GM18517 (cell line): ENCODE results near the gene ARHGAP29.

Experiments
- ATAC-seq: cut with Tn5 transposase; IDR thresholded peaks from one replicate; pipeline ENCODE4 v1.9.1; 2021; ENCODE audit warnings: mild to moderate bottlenecking, moderate library complexity; ENCODE audit not compliant: unreplicated experiment

Gene ARHGAP29

DNA sequence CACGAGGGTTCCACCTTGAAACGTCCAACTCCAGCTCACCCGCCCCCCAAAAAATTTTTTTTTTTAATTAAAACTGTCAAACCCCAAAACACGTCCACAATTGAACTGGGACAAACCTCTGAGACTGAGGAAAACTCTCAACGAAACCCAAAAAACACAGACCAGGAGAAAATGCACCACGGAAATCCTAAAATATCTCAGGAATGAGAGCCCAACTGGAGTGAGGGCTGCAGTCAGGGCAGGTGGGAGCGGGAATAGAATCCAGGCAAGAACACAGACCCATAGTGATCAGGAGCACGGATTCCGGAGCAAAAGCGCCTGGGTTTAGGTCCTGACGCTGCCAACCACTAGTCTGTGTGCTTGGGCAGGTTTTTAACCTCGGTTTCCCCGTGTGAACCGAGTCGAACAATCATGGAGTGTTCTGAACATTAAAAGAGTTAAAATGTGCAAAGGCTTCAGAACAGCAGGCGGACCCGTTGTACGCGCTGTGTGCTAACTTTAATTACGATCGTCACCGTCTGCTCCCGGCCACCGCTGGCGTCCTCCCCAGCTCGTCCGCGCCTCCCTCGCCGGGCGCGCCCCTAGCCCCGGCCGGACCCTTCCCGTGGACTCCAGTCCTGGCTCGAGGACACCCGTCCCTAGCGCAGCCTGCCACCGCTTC, 624 bp downstream of the ARHGAP29 start:
- peak; percentile 38 for ATAC-seq

DNA sequence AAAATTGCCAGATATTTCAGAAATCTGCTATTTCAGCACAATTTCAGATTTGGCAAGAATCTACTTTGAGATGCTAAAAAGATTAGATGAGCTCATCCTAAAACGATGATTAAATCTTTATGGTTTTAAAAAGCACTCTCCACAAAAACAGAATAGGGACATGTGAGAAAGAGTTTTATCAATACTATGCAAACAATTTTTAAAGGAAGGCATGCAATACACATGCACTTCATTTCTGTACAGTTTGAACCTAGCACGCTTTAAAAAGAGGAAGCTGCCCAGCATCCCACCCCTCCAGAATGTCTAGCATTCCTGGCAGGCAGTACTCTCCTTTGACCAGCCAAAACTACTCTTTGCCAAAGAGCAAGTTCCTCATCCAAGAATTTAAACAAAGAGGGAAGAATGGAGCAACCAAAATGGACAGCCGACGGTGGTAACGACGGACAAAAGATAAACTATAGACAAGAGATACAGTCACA, 1.3 kb downstream of the ARHGAP29 start:
- ATAC-seq, result no peak

DNA sequence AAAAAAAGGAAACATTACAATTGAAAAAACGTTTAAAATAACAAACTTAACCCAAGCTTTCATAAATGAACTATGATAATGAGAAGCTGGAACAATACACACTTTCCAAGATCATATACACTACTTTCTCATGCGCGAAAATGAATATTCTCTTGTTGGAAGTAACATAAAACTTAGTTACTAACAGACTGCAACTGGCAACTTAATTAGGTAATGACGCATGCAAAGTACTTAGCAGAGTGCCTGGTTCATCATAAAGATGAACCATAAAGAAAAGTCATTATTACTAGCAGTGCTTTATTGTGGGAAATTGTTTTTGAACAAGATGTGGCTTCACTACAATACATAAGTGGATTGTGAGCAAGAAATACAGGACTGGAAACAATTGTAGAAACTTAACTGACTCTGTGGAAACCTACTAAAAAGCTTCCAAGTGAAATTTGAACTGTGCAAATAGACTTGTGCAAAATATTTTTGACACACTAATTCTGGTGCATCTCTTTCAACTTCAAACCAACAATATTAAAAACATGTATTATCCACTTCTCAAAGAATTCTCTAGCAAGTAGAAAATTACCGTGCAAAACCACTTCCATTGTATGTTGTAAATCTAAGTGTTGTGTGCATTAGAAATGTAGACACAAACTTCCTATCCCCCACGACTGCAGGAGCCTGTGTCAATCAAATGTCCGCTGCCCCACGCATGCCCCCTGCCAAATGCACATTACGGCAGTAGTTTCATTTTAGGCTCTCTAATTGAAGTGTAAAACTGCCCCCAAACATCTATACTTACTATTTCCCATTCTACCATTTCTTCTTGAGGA, 2.0 kb downstream of the ARHGAP29 start:
- ATAC-seq, result no peak

DNA sequence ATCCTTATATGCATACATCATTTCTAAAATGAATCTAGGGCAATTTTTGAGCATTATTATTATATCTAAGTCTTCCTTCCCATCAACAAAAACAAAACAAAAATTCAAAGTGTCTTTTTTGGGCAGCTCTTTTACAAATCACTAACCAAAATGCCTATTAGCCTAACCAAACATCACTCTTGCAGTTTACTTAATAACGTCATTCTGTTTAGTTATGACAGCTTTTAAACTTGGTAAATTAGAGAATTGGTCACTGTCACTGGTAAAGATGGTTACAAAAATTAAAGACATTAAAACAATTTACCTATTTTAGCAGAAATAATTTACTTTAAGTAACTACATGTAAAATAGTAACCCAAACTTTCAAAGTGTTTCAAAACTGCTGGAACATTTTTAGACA, 2.8 kb downstream of the ARHGAP29 start:
- ATAC-seq, result no peak

DNA sequence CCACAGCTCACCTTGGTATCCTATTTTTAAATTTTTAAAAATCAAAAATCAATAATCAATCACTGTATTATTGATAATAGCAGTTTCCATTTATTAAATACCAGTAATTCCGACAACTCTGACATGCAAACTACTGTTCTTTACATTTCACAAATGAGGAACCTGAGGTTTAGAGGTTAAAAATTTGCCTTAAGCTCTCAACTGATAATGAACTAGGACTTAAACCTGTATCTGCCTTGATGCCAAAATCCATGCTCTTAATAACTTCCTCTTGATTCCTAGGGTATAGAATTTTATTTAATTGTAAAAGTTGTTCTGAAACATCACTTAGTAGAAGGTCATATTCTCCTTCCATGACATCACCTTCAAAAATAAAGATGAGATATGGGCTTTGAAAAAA, 5.6 kb downstream of the ARHGAP29 start:
- no peak for ATAC-seq

DNA sequence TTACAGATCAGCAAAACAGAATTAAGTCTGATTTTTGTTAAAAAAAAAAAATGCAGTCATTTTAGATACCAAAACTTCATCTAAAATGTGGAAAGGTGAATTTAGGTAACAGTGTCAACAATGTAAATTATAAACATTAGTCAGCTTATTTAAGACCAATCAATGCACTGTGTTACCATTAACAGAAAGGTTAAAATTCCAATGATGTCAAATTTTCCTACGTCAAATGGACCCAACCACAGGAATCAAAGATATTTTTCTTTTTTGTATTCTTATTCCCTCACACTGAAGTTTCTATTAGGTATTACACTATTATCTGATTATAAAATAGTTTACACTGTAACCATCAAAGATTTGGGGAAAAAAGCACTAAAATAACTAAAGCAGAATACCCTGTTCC, 6.5 kb downstream of the ARHGAP29 start:
- ATAC-seq, result no peak

DNA sequence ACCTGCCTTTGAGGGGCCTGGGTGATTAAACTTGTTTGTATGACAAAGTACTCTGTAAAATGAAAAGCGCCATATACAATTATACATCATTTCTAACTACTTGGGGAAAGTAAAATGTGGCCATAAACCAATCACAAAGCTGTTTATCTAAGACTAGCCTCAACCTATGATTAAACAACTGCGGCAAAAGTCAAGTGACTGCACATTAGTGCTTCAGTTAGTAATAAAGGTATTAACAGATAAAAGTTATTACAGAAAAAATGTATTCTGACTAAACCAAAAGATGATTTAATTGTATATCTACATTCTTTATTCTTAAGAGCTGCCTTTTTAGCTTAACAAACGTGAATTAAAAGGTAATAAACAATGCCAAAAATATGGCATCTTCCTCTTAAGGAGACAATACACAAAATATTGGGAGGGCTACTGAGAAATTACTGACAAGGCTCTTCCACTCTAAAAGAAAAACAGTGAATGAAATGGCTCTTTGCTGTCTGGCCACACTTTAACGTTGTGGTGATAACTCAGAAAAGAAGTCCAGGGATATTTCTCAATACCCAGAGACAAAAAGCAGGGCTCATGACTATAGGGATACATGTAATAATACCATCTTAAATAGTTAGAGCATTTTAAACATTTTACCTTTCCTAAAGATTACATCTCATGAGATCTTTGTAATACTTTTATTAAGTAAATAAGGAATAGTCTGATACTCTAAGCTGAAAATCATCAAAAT, 8.6 kb downstream of the ARHGAP29 start:
- ATAC-seq, result no peak

DNA sequence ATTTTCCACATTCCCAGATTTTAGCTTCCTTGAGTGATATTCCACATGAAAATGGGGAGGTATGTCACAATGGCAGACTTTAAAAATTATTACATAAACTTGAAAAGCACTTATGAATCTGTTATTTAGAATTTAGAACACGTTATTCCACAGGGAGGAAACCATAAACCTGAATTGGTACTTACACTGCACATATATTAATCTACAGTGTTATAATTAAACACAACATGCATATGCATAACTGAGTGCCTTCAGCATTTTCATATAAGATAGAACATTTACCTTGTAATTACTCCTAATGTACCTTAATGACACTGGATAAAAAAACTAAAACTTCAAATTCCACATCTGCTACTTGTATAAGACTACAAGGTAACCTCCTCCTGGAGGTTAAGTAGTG, 9.8 kb downstream of the ARHGAP29 start:
- no peak for ATAC-seq

DNA sequence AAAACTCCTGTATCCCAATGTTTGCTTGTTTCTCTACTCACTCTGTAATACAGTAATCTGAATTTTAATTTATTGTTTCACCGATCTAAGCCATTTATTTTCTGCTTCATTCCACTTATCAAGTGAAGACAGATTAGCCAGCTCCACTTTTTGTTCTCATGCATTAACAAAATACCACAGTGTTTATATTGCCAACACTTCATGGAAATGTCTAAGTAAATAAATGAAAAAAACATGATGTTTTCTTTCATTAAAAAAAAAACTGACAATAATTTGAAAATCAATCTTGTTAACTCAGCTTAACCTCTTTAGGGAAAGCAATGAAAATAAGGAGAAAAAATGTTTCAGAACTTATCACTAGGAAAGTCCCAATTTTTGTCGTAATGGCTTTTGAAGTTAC, 11.5 kb downstream of the ARHGAP29 start:
- ATAC-seq, result no peak

DNA sequence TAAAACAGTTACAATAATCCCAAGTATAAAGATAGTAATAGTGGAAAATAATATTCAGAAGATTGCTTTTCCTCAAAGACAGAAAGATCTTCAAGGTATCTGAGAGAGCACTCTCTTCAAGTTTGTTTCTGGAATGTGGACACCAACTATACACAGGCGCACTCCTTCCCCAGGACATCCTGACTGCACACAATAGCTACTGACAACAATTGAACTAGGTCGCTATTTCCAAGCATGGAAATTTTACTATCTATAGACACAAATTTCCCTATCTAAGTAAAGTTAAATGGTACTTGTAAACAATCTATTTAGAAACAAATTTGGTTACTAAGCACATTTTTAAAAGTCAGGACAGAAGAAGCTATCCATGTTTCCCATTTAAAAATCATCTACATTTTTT, 19.1 kb downstream of the ARHGAP29 start:
- no peak for ATAC-seq

DNA sequence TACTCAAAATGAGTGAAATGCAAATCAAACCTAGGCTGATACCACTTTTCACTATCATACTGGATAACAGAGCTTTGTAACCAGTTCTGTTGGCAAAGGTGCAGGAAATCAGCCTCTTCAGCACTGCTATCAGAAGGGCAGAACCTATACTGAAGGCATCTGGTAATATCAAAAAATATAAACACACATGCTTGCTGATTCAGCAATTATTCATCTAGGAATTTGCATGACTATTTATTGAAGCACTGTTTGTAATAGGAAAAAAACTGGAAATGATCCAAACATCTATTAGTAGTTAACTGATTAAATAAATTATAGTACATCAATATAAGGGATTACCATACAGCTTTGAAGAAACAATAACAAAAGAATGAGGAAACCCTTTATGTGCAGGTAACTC, 21.4 kb downstream of the ARHGAP29 start:
- ATAC-seq, result no peak

DNA sequence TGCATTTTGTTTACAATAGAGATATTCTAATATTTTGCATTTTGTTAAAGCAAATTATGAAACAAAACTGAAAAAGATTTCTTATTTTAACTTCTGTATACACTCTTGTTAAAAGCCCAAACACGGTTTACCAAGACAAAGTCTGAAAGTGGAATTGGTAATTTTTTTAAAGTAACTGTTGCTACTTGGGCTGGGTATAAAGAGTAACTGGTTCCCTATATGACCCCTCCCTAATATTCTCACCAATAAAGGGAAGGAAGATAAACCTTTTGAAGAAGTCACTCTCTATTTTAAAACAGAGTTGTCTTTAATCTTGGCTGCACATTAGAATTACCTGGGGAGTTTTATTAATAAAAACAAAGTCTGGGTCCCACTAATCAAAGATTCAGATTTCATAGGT, 27.4 kb downstream of the ARHGAP29 start:
- ATAC-seq, result no peak

DNA sequence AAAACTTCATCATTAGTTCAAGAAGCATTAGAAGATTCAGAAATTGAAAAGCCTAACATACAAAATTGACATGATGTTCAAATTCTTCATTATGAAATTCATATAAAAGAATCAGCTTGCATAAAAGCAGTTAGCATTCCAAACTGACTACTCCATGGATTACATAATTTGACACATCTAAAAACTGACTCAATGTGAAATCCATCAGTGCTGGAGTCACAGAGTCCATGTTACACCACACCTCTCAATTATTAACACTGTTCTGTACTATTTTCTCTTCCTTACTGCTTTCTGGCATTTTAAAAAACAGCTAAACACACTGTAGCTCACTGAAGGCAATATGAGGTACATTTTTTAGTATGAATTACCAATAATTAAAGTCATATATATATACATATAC, 28.0 kb downstream of the ARHGAP29 start:
- ATAC-seq, result no peak

DNA sequence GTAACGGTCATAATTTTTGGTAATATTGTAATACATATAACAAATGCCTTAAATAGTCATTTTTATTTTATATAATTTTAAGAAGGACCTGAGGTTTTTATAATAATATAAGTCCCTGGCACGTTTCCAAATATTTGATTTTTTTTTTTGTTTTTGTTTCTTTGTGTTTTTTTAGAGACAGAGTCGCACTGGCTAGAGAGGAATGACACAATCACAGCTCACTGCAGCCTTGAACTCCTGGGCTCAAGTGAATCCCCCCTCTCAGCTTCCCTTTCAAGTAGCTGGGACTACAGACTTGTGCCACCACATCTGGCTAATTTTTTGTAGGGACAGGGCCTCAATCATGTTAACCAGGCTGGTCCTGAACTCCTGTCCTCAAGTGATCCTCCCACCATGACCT, 29.7 kb downstream of the ARHGAP29 start:
- ATAC-seq, result no peak

DNA sequence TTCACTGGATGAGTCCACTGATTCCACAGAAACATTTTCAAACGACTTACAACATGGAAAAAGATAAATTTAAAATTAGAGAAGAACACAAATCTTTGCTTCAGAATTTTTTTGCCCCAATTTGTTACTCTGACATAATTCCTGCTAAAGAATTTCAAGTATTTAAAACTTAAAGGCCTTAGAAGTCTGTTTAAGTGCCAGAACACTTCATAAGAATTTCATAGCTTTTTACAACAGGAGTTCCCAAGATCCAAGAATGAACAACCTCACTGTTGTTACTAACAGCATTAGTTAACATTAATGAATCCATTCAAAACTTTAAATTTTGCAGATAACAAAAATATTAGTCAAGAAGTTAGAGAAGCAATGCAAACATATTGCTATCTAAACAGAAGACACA, 31.7 kb downstream of the ARHGAP29 start:
- no peak for ATAC-seq

DNA sequence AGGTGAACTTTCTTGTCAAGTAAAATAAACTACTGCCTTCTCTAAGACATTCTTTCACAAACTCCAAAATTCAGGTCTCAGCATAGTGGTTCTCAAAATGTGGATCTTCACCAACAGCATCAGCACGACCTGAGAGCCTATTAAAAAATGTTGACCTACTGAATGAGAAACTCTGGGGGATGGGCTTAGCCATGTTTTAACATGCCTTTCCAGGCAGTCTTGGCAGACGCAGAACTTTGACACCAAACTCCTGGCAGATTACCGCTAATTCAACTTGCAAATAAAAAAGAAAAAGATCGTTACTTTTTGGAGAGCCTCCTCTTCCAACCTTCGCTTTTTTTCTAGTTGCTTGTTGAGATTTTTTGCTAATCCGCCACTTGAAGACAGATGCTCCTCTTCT, 35.1 kb downstream of the ARHGAP29 start:
- no peak for ATAC-seq

DNA sequence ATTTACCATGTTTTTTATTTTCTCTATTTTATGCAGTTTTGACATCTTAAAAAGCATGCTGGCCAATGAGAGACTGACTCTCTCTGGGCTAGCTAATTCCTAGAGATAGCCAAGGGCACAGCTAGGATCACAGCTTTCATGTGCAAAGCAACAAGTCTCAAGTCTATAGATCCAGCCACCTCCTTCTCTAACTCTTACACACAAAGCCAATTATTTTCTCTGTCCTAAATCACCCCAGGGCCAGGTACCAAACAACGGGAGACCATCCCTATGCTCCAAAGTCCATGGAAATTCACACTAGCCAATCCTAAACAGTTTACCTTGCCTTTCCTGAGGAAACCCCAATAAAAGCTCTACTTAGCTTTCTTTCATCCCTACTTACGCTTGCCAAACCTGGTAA, 38.0 kb downstream of the ARHGAP29 start:
- ATAC-seq, result no peak

DNA sequence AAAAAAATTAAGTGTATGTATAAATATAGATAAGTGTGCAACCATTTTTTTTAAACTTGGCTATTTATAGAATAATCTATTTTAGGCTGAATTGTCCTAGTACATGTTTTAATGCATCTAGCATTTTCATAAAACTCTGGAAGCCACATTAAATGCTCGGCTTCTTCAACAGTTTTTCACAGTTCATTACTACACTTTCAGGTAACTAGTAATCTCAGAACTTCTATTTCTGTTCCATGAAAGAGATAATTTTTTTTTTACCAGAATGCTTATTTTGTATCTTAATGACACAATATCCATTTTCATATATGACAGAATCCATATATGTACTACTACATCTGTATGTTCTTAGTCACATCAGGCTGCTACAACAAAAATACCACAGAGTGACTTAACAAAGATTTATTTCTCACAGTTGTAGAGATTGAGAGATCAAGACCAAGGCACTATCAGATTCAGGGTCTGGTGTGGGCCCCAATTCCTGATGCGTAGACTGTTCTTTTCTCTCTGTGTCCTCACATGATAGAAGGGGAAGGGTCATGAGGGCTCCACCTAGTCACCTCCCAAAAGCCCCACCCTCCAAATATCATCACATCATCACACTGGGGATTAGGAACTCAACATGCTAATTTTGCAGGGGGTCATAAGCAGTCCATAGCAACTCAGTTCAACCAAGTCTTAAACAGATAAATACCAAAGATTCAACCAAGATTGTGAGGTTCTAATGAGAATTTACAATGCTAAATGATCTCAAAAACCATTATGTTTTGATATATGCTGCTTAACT, 43.1 kb downstream of the ARHGAP29 start:
- ATAC-seq, result no peak

DNA sequence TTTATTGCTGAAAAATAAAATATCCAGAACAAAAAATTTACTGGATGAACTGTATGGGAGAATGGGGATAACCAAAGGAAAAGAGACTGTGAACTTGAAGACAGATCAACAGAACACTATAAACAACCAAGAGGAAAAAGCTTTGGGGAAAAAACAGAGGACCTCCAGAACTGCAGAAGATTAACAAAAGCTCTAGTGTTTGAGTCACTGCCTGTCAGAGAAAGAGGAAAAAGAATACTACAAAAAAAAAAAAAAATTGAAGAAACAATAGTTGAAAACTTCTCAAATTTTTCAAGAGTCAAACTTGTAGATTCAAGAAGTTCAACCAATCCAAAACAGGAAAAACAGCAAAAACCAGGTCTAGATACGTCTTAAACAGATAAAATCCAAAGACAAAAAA, 44.3 kb downstream of the ARHGAP29 start:
- no peak for ATAC-seq

DNA sequence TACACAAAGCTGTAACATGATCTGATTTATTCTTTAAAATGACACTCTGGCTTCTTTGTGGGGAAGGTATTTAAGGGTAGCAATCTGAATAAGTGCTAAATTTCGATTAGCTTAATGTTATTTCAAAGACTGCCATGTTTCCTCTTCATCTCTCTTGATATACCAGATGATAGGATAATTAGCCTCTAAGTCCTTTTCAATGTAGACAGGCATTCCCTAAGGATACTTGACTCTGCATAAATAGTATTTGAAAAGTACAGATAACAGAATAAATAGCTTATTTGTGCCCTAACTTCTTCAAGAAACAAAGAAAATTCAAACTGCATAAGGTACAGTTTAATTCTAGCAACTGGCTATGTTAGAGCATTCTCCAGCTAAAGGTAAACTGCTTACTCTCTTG, 46.2 kb downstream of the ARHGAP29 start:
- no peak for ATAC-seq

DNA sequence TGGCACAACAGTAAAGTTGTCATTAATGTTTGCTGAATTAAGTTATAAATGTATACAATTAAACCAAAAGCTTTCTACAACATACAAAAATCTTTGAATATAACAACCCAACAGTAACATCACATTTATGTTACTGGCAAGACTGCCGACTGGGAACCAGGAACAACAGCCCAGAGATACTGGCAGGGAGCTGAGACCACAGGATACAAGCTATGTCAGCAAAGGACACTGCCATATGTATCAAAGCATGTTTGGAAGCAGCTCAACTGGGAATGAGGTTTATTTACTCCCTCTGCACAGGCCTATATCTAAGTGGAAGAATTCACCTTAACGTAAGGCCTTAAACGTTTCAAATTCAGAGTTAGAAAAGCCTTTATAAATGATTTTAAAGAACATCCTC, 50.4 kb downstream of the ARHGAP29 start:
- ATAC-seq, result no peak
